ENCODE measurements around the gene NSF. TPM values are rescaled to one million over a fixed set of nuclear protein-coding genes. Genes with fewer than 3 reads are reported as not detected.
"Not testable (repeated sequence)": the region's sequence is repeated elsewhere in the genome, so short reads cannot be mapped to it uniquely, and the experiment has no call there.

Gene NSF
- total RNA-seq, 1 donor = 21.0 TPM

DNA sequence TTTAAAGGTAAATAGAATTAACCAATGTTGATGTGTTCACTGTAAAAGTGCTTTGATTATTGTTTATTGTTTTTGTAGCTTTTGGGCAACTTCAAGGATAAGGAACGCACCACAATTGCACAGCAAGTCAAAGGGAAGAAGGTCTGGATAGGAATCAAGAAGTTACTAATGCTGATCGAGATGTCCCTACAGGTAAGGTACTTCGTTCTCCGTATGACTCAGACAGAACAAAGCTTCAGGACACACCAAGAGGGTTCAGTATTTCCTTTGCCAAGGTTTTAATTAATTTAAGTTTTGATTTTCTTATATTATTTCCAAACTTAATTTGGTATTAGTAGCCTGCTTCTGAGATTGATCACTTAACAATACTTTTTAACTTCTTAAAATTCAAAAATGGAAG is 161.0 kb downstream of the NSF start:
- no peak for DNase-seq (ENCODE audit: low read depth in 2 of 3, low spot score in 2 of 3)

DNA sequence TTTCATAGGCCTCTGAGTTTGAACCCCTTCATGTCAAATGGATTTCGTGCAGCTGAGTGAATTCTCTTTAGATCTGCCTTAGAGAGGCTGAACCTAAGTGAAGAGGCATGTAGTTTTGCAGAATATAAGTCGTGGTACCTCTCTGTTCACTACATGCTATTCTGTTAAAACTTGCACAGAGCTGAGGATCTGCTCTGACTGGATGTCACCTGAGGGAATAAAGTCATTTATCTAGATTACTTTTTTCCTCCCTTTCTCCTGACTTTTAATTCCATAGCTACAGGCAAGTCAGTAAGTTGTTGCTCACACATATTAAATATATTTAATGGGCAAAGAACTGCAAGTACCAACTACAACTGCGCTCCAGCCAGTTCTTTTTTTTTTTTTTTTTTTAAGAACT is 163.3 kb downstream of the NSF start:
- DNase-seq (ENCODE audit: low read depth in 2 of 3, low spot score in 2 of 3) = no peak

DNA sequence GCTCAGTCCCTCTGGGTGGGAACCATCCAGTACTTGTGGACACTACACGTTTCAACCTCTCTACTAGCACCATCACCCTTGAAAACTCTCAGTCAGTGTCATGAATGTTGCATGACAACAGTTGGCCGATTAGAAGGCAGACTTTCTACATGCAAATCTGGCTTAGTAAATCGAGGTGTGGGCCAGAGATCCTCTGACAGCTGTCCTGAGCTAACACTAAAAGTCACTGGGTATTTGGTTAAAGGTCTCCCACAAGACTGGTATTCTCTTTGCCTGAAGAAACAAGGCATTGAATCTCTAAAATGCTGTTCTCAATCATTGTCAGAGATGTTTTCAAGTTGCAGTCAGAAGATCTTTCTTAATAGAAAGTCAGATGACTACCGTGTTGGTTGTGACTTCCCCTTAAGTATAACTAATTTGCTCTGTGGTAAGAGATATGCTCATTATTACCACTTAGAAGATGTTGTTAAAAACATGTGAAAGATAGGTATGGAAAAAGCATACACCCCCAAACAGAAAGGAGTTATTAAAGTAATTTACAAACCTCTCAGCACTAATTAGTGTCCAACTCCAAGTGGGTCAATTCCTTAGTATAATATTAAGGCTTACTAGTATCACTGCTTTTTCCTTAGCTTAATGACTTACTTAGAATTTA is 165.7 kb downstream of the NSF start:
- DNase-seq (ENCODE audit: low read depth in 2 of 3, low spot score in 2 of 3) = no peak

DNA sequence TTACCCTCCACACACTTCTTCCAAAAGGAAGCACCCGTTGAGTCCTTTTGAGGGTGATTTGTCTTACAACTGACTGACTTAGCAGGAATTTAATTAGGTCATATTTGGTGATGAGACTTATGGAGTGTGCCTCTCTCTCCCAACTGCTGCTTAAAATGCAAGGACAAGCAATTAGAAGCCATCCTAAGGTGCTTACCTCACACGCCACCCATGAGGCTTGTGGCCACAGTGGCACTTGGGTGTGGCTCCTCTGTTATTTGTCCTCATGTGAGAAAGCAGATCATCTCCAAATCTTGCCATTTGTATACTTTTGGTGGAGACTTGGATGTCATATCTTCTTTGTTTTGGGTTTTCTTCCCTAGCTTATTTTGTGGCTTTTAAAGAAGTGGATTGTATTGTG is 166.4 kb downstream of the NSF start:
- no peak for DNase-seq (ENCODE audit: low read depth in 2 of 3, low spot score in 2 of 3)

DNA sequence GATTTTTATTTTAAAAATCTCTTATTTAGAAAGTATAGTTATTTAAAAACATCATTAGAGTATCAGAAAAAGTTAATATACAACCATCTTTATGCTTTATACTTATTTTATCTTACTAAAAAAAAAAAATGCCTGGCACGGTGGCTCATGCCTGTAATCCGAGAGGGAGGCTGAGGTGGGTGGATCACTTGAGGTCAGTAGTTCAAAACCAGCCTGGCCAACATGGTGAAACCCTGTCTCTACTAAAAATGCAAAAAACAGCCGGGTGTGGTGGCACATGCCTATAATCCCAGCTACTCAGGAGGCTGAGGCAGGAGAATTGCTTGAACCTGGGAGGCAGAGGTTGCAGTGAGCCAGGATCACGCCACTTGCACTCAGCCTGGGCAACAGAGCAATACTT is 167.1 kb downstream of the NSF start:
- DNase-seq (ENCODE audit: low read depth in 2 of 3, low spot score in 2 of 3) = not testable (repeated sequence)

DNA sequence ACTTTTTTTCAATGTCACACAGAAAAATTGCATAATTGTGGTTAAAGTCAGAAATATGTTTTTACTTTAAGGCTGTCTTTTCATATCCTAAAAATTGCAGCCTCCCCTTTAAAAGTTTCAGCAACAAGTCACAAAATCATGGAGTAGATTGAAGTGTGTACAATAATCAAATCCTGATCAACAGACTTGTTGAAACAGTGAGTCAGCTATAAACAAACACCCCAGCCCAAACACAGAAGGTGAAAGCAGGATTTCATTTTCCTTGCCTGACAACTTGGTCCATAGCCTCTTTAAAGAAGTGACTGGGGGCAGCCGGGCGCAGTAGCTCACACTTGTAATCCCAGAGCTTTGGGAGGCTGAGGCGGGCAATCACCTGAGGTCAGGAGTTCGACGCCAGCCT is 168.1 kb downstream of the NSF start:
- DNase-seq (ENCODE audit: low read depth in 2 of 3, low spot score in 2 of 3) = no peak

DNA sequence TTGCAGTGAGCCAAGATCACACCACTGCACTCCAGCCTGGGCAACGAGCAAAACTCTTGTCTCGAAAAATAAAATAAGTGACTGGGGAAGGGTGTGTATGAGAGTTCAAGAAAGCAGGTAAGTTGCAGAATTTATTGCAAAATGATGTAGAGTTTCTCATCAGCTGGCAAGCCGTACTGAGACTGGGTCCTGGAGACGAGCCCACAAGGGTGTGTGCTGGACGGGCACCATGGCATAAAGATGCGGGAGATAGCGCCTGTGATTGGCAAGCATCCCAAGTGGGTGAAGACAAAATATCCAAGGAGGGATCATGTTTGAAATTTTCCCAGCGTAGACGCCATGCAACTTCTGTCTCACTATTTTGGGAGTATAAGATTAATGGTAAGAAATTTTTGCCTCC is 168.7 kb downstream of the NSF start:
- no peak for DNase-seq (ENCODE audit: low read depth in 2 of 3, low spot score in 2 of 3)

DNA sequence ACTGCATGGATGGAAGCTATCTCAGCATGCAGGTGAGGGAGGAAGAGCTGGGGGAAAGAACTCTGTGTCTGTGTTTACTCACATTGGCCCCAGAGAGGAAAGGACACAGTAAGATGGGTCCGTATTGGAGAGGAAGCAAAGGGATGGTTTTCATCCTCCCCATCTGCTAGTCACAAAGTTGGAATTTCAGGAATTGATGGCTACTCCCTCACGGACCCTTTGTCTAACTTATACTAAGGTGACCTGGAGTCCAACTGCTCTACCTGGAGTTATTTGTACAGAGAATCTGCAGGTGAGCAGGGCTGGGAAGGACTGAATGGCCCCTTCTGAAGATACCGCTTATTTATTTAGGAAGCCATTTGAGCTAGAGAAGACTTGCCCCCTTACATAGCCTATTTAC is 172.9 kb downstream of the NSF start:
- DNase-seq (ENCODE audit: low read depth in 2 of 3, low spot score in 2 of 3) = no peak

DNA sequence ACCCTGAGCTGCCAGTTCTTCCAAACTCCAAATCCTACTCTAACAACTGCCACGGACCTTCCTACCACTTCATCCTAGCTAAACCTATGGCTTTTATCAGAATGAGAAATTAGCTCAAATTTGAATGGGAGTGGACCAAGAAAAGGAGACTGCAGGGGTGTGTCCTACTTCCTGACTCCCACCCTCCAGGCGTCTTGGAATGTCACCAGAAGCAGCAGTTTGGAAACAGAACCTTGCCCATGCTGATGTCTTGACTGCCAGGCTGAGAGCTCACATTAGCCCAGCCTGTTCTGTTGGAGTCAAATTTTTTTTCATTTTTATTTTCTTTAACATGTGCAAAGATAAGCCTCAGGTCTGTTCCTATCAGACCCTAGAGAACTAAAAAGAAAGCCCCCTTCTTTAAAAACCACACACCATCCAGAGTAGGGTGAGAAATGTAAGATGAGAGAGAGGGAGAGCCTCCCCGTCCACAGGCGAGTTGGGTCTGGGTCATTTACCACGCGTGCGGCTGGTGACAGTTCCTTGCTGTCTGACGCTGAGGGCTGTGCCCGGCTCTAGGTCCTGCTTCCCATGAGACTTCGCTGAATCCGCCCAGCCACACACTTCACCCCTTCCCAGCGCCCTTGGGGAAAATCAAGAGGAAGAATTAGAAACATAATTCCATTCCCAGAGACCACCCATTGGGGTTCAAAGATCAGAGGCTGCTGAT is 173.7 kb downstream of the NSF start:
- no peak for DNase-seq (ENCODE audit: low read depth in 2 of 3, low spot score in 2 of 3)

DNA sequence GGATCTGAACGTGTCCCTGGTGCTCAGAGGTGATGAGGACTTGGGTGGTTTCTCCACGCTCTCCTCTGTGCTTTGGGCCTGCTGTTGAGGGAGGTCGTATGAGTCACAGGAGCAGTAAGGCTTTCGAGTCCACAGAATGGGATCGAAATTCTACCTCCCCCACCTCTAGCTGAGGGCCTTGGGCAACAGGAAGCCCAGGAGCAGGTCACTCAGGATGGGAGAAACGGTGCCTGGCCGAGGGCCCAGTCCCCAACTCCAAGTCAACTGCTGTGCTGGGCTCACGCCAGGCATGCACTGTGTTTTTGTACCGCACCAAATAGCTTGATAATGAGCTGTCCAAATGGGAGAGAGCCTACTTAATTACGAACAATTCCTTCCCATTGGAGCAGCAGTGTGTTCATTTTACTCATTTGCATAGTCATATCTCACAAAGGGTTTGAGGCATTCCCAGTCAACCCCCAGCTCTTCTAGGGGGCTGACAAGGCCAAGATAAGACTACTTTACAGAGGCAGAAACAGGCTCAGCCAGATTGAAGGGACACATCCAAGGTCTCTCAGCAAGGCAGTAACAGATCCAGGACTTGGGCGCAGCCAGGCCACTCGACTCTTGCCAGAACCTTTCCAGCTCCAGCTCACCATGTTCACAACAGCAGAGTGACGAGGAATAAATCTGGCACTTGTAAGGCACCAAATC is 174.4 kb downstream of the NSF start:
- no peak for DNase-seq (ENCODE audit: low read depth in 2 of 3, low spot score in 2 of 3)

DNA sequence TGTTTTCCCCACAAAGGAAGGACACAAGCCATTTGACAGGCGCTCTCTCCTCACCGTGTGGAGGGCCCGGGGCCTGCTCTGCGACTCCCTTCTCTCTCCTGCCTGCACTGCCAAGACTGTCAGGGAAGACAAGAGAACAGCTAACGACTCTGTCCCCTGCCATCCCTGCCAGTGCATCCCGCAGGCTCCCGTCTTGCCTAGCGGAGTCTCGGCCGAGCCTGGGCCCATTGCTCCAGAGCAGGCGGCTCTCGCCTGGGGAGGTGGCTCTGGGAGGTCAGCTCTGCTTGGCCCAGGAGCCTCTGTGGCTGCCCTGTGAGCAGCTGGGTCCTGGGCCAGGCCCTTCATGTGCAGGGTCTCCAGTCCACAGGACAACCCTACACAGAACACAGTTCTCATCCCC is 175.0 kb downstream of the NSF start:
- no peak for DNase-seq (ENCODE audit: low read depth in 2 of 3, low spot score in 2 of 3)

DNA sequence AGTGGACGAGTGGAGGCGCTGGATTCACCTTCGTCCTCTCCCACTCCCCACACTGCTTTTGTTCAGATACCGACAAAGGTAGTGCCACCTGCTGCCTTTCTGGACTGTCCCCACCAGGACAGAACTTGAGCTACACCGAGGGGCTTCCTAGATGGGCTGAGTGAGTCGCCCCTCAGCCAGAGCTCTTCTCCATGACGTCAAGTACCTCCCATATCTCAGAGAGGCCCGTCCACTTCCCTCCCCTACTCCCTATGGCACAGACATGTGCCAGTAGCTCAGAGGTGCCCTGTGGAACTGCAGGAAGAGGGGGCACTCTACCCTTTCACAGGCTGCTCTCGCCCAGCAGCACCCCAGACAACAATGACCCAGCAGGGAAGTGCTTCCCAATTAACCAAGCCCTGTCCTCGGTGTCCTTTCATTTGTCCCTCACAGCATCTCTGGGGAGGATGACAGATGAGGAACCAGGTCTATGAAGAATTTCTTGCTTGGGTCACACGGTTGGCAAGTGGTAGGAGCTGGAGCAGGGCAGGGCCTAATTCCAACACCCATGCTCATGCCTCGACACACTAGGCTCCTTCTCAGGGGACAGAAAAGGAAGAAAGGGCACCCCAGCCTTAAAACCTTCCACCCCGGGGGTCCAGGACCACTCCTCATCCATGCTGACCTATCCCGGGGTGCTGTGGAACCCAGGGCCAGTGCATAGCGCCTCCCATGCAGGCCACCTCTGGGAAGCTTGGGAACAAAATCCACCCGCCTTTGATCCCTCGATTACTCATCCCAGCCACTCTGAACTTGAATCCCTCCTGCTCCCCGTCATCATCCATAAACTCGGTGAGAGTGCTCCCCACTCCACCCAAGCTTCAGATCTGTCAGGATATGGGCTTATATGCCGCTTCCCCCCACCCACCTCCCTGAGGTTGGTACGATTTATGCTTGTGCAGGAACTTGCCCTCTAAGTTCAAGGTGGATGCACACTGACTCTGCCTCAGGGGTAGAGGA is 176.3 kb downstream of the NSF start:
- no peak for DNase-seq (ENCODE audit: low read depth in 2 of 3, low spot score in 2 of 3)

DNA sequence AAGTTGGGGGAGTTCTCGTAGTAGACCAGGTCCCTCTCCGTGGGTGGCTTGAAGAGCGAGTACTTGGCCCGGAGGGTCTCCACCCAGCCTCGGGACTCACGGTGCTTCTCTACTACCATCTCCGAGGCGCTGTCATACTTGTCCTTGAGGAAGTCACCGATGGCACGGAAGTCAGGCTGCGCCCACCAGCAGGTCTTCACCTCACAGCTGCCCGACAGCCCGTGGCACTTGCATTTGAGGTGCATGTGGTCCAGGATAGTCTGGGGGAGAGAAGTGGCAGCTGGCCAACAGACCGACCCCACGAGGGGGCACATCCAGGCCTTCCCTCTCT is 178.0 kb downstream of the NSF start:
- DNase-seq (ENCODE audit: low read depth in 2 of 3, low spot score in 2 of 3) = no peak

DNA sequence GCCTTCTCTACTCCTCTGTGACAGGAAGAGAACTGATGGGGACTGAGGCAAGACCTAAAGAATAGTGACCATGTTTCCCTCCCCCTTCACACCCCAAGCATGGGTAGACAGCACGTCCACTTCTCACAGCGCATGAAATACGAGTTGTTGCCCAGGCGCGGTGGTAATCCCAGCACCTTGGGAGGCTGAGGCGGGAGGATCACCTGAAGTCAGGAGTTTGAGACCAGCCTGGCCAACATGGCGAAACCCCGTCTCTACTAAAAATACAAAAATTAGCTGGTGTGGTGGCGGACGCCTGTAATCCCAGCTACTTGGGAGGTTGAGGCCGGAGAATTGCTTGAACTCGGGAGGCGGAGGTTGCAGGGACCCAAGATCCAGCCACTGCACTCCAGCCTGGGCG is 178.4 kb downstream of the NSF start:
- DNase-seq (ENCODE audit: low read depth in 2 of 3, low spot score in 2 of 3) = not testable (repeated sequence)

DNA sequence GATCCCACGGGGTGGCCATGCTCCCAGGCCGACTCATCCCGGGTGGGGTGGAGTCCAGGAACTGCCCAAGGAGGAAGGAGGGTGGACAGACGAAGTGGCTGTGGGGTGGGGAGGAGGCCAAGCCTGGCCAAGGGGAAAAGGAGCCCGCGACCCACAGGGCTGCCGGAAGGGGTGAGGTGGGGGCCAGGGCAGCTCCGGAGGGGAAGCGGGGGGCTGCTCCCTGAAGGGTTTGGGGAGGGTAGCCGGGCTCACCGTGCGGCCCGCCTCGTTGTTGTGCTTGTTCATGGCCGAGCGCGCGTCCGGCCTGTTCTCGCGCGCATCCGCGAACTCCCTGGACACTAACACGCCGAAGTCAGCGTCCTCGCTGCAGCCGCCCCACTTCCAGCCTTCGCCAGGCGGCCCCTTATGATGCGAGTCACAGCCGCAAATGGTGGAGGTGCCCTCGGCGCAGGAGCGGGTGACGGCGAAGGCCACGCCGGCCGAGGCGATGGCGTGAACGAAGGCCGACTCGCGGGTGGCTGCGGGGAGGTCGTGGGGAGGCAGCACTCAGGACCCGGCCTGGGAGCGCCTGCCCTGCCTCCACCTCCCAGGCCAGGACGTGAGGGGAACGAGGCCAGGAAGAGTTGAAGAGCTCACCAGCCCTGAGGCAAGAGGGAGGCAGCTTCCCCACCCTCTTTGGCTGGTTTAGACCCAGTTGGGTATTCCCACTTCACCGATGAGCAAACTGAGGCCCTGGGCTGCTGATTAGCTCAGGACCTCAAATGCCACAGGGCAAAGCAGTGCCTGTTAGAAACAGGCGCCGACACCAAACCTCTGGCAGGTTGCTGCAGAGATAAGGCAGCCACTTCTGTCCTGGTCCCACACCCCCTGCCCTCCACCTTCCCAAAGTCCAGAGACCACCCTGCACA is 179.3 kb downstream of the NSF start:
- DNase-seq (ENCODE audit: low read depth in 2 of 3, low spot score in 2 of 3) = no peak

DNA sequence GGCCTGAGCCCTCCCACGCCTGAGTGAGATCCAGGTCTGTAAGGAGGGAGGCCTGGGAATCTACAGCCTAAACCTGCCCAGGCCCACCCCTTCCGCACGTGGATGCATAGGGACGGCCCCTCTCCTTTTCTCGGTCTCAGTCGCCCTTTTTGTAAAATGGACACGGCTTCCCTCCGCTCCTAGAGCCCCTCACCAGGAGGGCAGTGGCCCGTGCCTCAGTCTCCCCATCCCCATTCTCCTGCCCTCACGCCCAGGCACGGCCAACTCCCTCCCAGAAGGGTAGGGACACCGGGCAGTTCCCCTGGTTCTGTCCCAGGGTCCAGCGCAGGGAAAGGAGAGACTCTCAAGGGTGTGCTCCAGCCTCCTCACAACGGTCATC is 180.0 kb downstream of the NSF start:
- DNase-seq (ENCODE audit: low read depth in 2 of 3, low spot score in 2 of 3) = no peak

DNA sequence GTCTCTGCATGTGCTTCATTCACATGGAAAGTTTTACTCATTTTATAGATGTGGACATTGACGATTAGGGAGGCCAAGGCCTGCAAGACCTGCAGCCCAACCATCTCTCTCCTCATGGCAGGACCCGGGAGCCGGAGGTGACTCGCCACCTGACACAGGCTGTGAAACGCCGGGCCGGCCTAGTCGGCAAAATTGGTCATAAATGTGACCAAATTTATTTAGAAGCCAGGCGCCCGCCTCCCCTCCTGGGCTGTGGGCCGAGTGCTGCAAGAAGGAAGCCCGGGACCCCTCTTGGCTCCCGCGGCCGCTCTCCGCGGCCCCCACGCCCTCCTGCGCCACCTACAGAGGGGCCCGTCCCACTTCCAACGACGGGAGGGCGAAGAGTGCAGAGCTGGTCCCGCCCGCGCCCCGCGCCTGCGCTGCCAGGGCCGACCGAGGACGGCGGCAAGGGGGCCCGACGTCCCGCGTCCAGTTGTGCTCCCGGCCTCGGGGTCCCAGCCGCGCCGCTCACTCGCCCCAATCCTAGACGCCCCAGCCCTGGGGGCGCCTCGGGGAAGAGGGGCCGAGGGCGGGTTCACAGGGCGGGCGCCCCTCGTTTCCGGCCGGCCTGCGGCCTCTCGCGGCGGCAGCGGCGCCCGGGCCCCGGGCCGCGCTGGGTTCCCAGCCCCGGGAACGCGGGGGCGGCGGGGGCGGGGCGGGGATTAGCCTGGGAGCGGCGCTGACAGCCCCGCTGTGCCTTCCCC is 180.5 kb downstream of the NSF start:
- DNase-seq (ENCODE audit: low read depth in 2 of 3, low spot score in 2 of 3) = peak in 2 of 3 donors; percentile 40 to 57

DNA sequence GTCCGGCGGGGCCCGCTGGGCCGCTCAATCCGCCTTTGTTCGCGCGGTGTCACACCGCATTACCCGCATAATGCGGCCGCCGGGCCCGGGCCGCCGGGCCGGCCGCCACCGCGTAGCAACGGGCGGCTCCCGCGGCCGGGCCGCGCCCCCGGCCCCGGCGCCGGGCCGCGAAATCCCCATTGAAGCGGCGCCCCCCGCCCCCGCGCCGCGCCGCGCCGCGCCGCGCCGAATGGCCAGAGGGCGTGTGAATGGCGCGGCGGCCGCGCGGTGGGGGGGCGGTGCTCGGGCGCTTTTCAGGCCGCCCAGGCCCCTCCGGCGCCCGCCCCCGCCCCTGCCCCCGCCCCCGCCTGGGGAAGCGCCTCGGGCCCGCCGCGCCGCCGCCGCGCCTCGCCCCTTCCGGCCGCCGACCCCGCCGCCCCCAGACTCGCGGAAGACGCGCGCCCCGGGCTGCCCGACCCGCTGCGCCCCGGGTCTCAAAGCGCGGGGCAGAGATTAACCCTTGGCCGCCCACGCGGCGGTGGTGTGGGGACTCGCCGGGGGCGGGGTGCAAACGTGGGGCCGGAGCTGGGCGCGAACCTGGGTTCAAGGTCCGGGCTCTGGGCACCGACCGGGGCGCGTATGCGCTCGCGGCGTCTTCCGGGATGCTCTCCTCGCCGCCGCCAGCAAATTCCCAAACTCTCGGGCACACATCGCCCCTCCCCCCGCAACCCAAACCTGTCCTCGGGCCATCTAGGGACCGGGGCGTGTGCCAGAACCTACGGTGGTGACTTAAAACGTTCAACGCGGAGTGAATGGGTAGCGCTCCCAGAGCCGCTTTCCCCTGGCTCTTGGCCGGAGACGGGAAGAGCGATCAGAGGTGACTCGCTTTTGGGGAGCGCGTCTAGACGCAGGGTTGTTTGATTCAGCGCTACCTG is 181.3 kb downstream of the NSF start:
- DNase-seq (ENCODE audit: low read depth in 2 of 3, low spot score in 2 of 3) = peak in 1 of 3 donors; percentile 23
